HL-60 (cell line): ENCODE data around the gene DOK1.

Experiments used
- DNase-seq, 2 experiments: peaks; one replicate each; pipeline ENCODE4 v3.0.0-alpha.2; 2010 to 2020; ENCODE audit warnings: low read depth in 1 of 2, low spot score in 1 of 2
- H3K27ac ChIP-seq: fragments of 250-450 bp; sonication (Bioruptor Pico); replicated peaks from 2 replicates; pipeline ENCODE4 v1.5.1; 2020; ENCODE audit warnings: mild to moderate bottlenecking, moderate library complexity
- H3K27me3 ChIP-seq: fragments of 250-450 bp; sonication (Bioruptor Pico); 2 replicates; pipeline ENCODE4 v1.5.1; 2021; ENCODE audit warnings: mild to moderate bottlenecking, moderate library complexity; ENCODE audit not compliant: insufficient read depth, poor library complexity, severe bottlenecking
- H3K4me3 ChIP-seq: replicated peaks from 2 replicates; pipeline ENCODE4 v1.5.1; 2011; ENCODE audit warnings: mild to moderate bottlenecking, control low read depth, low read length; ENCODE audit not compliant: insufficient read depth
- GABPA ChIP-seq: IDR thresholded peaks from 2 replicates; pipeline ENCODE4 v1.6.1; 2012; ENCODE audit warnings: low read depth
- POLR2AphosphoS5 ChIP-seq: IDR thresholded peaks from 2 replicates; pipeline ENCODE4 v1.6.1; 2012; ENCODE audit warnings: low read depth
- SPI1 ChIP-seq: IDR thresholded peaks from 2 replicates; pipeline ENCODE4 v1.6.1; 2012; ENCODE audit warnings: low read depth, mild to moderate bottlenecking, borderline replicate concordance
- TF ChIP-seq, protein P1 (sequence below): IDR thresholded peaks from 2 replicates; pipeline ENCODE4 v1.6.1; 2012; ENCODE audit warnings: low read depth; ENCODE audit not compliant: insufficient replicate concordance
- TF ChIP-seq, protein P2 (sequence below): IDR thresholded peaks from one replicate; pipeline ENCODE4 v1.5.1; 2011; ENCODE audit warnings: low read length, control low read depth, inconsistent platforms; ENCODE audit not compliant: insufficient read depth

DOK1 gene

DNA sequence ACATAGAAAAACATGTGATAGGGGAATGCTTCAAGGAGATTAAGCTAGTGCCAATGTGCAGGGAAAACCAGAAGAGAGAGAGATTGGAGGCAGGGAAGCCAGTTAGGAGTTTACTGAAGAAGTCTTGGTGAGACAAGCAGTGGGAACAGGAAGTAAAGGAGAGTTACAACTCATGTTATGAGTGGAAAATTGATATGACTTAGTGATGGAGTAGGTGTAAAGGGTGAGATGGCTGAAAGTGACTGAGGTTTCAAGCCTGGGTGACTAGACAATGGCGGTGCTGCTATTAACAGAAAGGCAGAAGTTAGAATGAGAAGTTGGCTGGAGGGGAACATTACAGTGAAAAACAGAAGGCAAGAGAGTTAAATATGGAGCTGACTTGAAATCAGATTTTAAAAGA is 16.5 kb downstream of the DOK1 start:
- no peak for TF ChIP-seq POLR2AphosphoS5
- TF ChIP-seq, protein P1, sequence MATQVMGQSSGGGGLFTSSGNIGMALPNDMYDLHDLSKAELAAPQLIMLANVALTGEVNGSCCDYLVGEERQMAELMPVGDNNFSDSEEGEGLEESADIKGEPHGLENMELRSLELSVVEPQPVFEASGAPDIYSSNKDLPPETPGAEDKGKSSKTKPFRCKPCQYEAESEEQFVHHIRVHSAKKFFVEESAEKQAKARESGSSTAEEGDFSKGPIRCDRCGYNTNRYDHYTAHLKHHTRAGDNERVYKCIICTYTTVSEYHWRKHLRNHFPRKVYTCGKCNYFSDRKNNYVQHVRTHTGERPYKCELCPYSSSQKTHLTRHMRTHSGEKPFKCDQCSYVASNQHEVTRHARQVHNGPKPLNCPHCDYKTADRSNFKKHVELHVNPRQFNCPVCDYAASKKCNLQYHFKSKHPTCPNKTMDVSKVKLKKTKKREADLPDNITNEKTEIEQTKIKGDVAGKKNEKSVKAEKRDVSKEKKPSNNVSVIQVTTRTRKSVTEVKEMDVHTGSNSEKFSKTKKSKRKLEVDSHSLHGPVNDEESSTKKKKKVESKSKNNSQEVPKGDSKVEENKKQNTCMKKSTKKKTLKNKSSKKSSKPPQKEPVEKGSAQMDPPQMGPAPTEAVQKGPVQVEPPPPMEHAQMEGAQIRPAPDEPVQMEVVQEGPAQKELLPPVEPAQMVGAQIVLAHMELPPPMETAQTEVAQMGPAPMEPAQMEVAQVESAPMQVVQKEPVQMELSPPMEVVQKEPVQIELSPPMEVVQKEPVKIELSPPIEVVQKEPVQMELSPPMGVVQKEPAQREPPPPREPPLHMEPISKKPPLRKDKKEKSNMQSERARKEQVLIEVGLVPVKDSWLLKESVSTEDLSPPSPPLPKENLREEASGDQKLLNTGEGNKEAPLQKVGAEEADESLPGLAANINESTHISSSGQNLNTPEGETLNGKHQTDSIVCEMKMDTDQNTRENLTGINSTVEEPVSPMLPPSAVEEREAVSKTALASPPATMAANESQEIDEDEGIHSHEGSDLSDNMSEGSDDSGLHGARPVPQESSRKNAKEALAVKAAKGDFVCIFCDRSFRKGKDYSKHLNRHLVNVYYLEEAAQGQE = no peak
- no peak for TF ChIP-seq GABPA
- TF ChIP-seq, protein P2, sequence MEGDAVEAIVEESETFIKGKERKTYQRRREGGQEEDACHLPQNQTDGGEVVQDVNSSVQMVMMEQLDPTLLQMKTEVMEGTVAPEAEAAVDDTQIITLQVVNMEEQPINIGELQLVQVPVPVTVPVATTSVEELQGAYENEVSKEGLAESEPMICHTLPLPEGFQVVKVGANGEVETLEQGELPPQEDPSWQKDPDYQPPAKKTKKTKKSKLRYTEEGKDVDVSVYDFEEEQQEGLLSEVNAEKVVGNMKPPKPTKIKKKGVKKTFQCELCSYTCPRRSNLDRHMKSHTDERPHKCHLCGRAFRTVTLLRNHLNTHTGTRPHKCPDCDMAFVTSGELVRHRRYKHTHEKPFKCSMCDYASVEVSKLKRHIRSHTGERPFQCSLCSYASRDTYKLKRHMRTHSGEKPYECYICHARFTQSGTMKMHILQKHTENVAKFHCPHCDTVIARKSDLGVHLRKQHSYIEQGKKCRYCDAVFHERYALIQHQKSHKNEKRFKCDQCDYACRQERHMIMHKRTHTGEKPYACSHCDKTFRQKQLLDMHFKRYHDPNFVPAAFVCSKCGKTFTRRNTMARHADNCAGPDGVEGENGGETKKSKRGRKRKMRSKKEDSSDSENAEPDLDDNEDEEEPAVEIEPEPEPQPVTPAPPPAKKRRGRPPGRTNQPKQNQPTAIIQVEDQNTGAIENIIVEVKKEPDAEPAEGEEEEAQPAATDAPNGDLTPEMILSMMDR = no peak
- TF ChIP-seq SPI1 = no peak
- no peak for DNase-seq

DNA sequence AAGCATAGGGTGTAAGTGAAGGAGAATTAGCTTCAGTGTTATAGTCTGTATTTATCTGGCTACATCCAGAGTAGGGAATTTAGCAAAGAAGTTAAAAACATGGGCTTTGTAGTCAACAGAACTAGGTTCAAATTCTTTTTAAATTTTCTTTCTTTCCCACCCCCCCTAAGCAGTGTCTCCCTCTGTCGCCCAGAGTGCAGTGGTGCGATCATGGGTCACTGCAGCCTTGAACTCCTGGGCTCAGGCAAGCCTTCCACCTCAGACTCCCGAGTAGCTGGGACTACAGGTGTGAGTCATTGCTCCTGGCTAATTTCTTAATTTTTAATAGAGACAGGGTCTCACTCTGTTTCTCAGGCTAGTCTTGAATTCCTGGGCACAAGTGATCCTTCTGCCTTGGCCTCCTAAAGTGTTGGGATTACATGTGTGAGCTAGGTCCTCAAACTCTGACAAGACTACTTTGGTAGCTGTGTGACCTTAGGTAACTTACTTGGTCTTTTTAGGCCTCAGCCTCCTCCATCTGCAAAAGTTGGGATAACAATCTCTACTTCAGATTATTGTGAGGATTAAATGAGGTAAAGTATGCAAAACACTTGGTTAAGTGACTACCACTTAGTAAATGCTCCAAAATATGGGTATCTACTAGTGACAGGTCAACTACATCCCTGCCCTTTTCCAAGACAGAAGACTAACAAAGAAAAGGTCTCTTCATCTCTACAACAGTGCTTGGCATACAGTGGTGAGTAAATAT is 17.8 kb downstream of the DOK1 start:
- TF ChIP-seq POLR2AphosphoS5 (no peak), GABPA (no peak), SPI1 (no peak)
- TF ChIP-seq, protein P1 = no peak
- TF ChIP-seq, protein P2 = no peak
- H3K4me3 ChIP-seq = no peak overlapping the region
- peak overlapping the region; percentile 89 for H3K27ac ChIP-seq
- DNase-seq = no peak
- H3K27me3 ChIP-seq = no peaks in the 10 kb centered on the region

More for the DNA sequence above, 16.5 kb downstream of the DOK1 start:
- Histone ChIP-seq H3K27ac (peak overlapping the region; percentile 43), H3K4me3 (no peak overlapping the region), H3K27me3 (no peaks in the 10 kb centered on the region)

DNA sequence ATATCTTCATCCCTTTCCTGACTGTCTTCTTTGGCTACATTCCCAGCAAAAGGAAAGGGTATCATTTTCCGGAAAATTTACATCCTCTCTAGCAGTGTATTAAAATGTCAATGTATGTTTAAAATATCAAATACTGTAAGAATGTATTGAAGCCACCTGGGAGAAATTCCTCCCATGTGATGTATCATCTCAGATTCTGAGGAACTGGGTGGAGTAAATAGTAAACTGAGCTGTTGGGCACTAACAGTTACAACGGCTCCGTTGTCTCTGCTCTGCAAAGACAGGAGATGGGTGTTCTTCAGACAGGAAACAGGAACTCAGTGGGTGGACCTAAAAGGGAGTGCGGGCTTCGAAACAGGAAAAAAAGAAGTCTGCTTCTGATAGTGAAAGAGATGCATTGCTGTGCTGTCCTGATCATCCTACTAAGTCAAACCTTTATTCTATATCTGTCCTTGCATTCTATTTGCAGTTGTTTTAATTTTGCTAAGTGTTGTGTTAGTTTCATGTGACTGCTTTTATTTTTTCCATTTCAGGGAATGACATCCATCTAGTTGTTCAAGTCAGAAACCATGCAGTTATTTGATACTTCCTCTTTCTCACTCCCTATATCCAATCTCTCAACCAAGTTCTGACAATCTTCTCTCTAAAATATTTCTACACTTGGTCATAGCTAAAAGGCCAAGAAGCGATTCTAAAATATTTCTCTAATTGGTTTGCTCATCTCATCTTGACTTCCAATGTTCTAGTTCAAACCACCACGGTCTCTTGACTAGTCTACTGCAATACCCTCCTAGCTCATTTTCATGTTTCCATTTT is 19.4 kb downstream of the DOK1 start:
- peak overlapping the region; percentile 89 for H3K27ac ChIP-seq
- no peaks in the 10 kb centered on the region for H3K27me3 ChIP-seq
- peak in 1 of 2 experiments; percentile 90 for DNase-seq
- TF ChIP-seq SPI1 = peak; percentile 95
- peak; percentile 77 for TF ChIP-seq POLR2AphosphoS5
- TF ChIP-seq, protein P2 = no peak
- TF ChIP-seq GABPA = peak; percentile 70
- TF ChIP-seq, protein P1 = peak; percentile 40
- 0 out of 2 replicates have a peak overlapping the region, but pooled peaks have one; percentile 4 for H3K4me3 ChIP-seq
